Measurements from ENCODE around the gene DBNL.

DNA sequence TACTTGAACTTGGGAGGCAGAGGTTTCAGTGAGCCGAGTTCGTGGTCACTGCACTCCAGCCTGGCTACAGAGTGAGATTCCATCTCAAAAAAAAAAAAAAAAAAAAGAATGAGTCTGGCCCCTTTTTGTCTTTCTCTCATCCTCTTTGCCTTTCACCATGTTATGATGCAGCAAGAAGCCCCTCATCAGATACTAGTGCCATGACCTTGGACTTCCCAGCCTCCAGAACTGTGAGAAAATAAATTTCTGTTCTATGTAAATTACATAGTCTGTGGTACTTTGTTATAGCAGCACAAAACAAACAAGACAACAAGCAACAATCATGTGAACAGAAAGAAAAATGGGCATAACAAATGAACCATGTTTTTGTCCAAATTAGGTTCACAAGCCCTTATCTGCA lies 2.3 kb upstream of the DBNL start:
- TF ChIP-seq, protein P1, sequence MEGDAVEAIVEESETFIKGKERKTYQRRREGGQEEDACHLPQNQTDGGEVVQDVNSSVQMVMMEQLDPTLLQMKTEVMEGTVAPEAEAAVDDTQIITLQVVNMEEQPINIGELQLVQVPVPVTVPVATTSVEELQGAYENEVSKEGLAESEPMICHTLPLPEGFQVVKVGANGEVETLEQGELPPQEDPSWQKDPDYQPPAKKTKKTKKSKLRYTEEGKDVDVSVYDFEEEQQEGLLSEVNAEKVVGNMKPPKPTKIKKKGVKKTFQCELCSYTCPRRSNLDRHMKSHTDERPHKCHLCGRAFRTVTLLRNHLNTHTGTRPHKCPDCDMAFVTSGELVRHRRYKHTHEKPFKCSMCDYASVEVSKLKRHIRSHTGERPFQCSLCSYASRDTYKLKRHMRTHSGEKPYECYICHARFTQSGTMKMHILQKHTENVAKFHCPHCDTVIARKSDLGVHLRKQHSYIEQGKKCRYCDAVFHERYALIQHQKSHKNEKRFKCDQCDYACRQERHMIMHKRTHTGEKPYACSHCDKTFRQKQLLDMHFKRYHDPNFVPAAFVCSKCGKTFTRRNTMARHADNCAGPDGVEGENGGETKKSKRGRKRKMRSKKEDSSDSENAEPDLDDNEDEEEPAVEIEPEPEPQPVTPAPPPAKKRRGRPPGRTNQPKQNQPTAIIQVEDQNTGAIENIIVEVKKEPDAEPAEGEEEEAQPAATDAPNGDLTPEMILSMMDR (IDR thresholded peaks at IDR 0.05; ENCODE audit: low read depth, low read length, missing input control), result no peak
- TF ChIP-seq, protein P2, sequence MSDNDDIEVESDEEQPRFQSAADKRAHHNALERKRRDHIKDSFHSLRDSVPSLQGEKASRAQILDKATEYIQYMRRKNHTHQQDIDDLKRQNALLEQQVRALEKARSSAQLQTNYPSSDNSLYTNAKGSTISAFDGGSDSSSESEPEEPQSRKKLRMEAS (IDR thresholded peaks at IDR 0.05), result no peak
- TF ChIP-seq FOXA1 (IDR thresholded peaks at IDR 0.05) (no peak), HNF4A (conservative IDR thresholded peaks at IDR 0.05) (no peak), RAD21 (IDR thresholded peaks at IDR 0.05) (no peak), JUND (IDR thresholded peaks at IDR 0.05) (no peak), EGR1 (IDR thresholded peaks at IDR 0.05; ENCODE audit: low read depth in 2 of 2) (no peak), TAF1 (conservative IDR thresholded peaks at IDR 0.05) (no peak), GABPA (IDR thresholded peaks at IDR 0.05 in 1 of 2, conservative IDR thresholded peaks at IDR 0.05 in 1 of 2) (no peak), YY1 (IDR thresholded peaks at IDR 0.05) (no peak), SP1 (IDR thresholded peaks at IDR 0.05) (no peak)
- TF ChIP-seq, protein P3, sequence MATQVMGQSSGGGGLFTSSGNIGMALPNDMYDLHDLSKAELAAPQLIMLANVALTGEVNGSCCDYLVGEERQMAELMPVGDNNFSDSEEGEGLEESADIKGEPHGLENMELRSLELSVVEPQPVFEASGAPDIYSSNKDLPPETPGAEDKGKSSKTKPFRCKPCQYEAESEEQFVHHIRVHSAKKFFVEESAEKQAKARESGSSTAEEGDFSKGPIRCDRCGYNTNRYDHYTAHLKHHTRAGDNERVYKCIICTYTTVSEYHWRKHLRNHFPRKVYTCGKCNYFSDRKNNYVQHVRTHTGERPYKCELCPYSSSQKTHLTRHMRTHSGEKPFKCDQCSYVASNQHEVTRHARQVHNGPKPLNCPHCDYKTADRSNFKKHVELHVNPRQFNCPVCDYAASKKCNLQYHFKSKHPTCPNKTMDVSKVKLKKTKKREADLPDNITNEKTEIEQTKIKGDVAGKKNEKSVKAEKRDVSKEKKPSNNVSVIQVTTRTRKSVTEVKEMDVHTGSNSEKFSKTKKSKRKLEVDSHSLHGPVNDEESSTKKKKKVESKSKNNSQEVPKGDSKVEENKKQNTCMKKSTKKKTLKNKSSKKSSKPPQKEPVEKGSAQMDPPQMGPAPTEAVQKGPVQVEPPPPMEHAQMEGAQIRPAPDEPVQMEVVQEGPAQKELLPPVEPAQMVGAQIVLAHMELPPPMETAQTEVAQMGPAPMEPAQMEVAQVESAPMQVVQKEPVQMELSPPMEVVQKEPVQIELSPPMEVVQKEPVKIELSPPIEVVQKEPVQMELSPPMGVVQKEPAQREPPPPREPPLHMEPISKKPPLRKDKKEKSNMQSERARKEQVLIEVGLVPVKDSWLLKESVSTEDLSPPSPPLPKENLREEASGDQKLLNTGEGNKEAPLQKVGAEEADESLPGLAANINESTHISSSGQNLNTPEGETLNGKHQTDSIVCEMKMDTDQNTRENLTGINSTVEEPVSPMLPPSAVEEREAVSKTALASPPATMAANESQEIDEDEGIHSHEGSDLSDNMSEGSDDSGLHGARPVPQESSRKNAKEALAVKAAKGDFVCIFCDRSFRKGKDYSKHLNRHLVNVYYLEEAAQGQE (IDR thresholded peaks at IDR 0.05), result no peak
- TF ChIP-seq, protein P4, sequence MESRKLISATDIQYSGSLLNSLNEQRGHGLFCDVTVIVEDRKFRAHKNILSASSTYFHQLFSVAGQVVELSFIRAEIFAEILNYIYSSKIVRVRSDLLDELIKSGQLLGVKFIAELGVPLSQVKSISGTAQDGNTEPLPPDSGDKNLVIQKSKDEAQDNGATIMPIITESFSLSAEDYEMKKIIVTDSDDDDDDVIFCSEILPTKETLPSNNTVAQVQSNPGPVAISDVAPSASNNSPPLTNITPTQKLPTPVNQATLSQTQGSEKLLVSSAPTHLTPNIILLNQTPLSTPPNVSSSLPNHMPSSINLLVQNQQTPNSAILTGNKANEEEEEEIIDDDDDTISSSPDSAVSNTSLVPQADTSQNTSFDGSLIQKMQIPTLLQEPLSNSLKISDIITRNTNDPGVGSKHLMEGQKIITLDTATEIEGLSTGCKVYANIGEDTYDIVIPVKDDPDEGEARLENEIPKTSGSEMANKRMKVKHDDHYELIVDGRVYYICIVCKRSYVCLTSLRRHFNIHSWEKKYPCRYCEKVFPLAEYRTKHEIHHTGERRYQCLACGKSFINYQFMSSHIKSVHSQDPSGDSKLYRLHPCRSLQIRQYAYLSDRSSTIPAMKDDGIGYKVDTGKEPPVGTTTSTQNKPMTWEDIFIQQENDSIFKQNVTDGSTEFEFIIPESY (IDR thresholded peaks at IDR 0.05), result no peak
- TF ChIP-seq, protein P5, sequence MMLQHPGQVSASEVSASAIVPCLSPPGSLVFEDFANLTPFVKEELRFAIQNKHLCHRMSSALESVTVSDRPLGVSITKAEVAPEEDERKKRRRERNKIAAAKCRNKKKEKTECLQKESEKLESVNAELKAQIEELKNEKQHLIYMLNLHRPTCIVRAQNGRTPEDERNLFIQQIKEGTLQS (IDR thresholded peaks at IDR 0.05), result no peak

Data from liver (tissue), 3 donors.